OCI-LY1 (cell line): ENCODE data around the gene DNAH1.

ENCODE experiments used
- H2AFZ ChIP-seq: fragments of 200-600 bp; sonication (generic), shearing (Covaris generic); 2 replicates; pipeline ENCODE4 v1.6.0; 2014; ENCODE audit warnings: antibody characterized with exemption, mild to moderate bottlenecking, low read length
- H3F3A ChIP-seq: fragments of 200-600 bp; sonication (generic), shearing (Covaris generic); 2 replicates; pipeline ENCODE4 v1.6.0; 2014; ENCODE audit warnings: mild to moderate bottlenecking, antibody characterized with exemption, low read length, moderate library complexity; ENCODE audit not compliant: insufficient read depth
- H3K27ac ChIP-seq: fragments of 200-600 bp; sonication (generic); 2 replicates; pipeline ENCODE4 v1.5.1; 2014; ENCODE audit warnings: low read length, mixed run types, mild to moderate bottlenecking, low read depth; ENCODE audit not compliant: poor library complexity, severe bottlenecking
- H3K27me3 ChIP-seq: fragments of 200-600 bp; sonication (generic); 2 replicates; pipeline ENCODE4 v1.6.0; 2014; ENCODE audit warnings: antibody characterized with exemption, mild to moderate bottlenecking, low read length, moderate library complexity; ENCODE audit not compliant: insufficient read depth
- H3K36me3 ChIP-seq: fragments of 200-600 bp; sonication (generic); 2 replicates; pipeline ENCODE4 v1.6.1; 2014; ENCODE audit warnings: mild to moderate bottlenecking, antibody characterized with exemption, low read length, moderate library complexity, mixed read lengths; ENCODE audit not compliant: insufficient read depth
- H3K4me1 ChIP-seq: fragments of 200-600 bp; sonication (generic); 2 replicates; pipeline ENCODE4 v1.5.1; 2014; ENCODE audit warnings: mild to moderate bottlenecking, low read length, moderate library complexity; ENCODE audit not compliant: insufficient read depth, severe bottlenecking
- H3K4me2 ChIP-seq: fragments of 200-600 bp; sonication (generic), shearing (Covaris generic); 2 replicates; pipeline ENCODE4 v1.6.1; 2014; ENCODE audit warnings: low read length
- H3K4me3 ChIP-seq: fragments of 200-600 bp; sonication (generic); 2 replicates; pipeline ENCODE4 v1.5.1; 2014; ENCODE audit warnings: low read length, low read depth, mild to moderate bottlenecking, mixed read lengths; ENCODE audit not compliant: poor library complexity, severe bottlenecking
- H3K79me2 ChIP-seq: fragments of 200-600 bp; shearing (Covaris generic); 2 replicates; pipeline ENCODE4 v1.6.1; 2016; ENCODE audit warnings: mixed run types, low read length, mixed read lengths; ENCODE audit not compliant: insufficient read depth
- H3K9ac ChIP-seq: fragments of 200-600 bp; sonication (generic), shearing (Covaris generic); 2 replicates; pipeline ENCODE4 v1.6.1; 2014; ENCODE audit warnings: mild to moderate bottlenecking, low read length, mixed read lengths
- H3K9me2 ChIP-seq: fragments of 200-600 bp; sonication (generic), shearing (Covaris generic); 2 replicates; pipeline ENCODE4 v1.6.1; 2014; ENCODE audit warnings: low read depth, mild to moderate bottlenecking, low read length, mixed read lengths
- H3K9me3 ChIP-seq: fragments of 200-600 bp; shearing (Covaris generic); 2 replicates; pipeline ENCODE4 v1.6.1; 2014; ENCODE audit warnings: low read length, mixed read lengths
- H4K20me1 ChIP-seq: fragments of 200-600 bp; sonication (generic), shearing (Covaris generic); 2 replicates; pipeline ENCODE4 v1.6.0; 2016; ENCODE audit warnings: mild to moderate bottlenecking, low read length; ENCODE audit not compliant: insufficient read depth
- CTCF ChIP-seq: fragments of 200-600 bp; sonication (generic), shearing (Covaris generic); IDR thresholded peaks from 2 replicates; pipeline ENCODE4 v1.5.1; 2017; ENCODE audit warnings: mild to moderate bottlenecking, antibody characterized with exemption, low read length, moderate library complexity, mixed read lengths
- EZH2 ChIP-seq: fragments of 200-600 bp; sonication (generic), shearing (Covaris generic); IDR thresholded peaks from 2 replicates; pipeline ENCODE4 v1.8.0; 2017; ENCODE audit warnings: borderline replicate concordance, mixed run types, mild to moderate bottlenecking, antibody characterized with exemption, low read length, moderate library complexity, mixed read lengths

The DNAH1 gene

GRCh38 chr3:52326976-52327375 is 10.9 kb downstream of the DNAH1 start:
- no peaks in the 10 kb centered on the region for H3K79me2 ChIP-seq
- no peak overlapping the region for H3K4me2 ChIP-seq
- H3K9me3 ChIP-seq, result no peaks in the 10 kb centered on the region
- H2AFZ ChIP-seq, result no peak overlapping the region
- no peaks in the 10 kb centered on the region for H3K9me2 ChIP-seq
- no peaks in the 10 kb centered on the region for H3K4me1 ChIP-seq
- no peak for TF ChIP-seq EZH2
- no peak for TF ChIP-seq CTCF
- no peaks in the 10 kb centered on the region for H3K36me3 ChIP-seq
- no peak overlapping the region for H3K9ac ChIP-seq
- H3K27me3 ChIP-seq, result peaks cover 14% of the 10 kb centered on the region; the same call in 1 of the 2 replicates
- H3F3A ChIP-seq, result no peaks in the 10 kb centered on the region
- H3K4me3 ChIP-seq, result no peak overlapping the region
- H4K20me1 ChIP-seq, result no peaks in the 10 kb centered on the region
- H3K27ac ChIP-seq, result no peak overlapping the region

GRCh38 chr3:52327486-52328290 is 11.6 kb downstream of the DNAH1 start:
- Histone ChIP-seq H2AFZ (no peak overlapping the region), H3K9me2 (no peaks in the 10 kb centered on the region), H3K27me3 (peaks cover 13% of the 10 kb centered on the region; the same call in 1 of the 2 replicates), H3K27ac (no peak overlapping the region), H3K4me1 (no peaks in the 10 kb centered on the region), H3K79me2 (no peaks in the 10 kb centered on the region), H3F3A (no peaks in the 10 kb centered on the region), H4K20me1 (no peaks in the 10 kb centered on the region), H3K36me3 (no peaks in the 10 kb centered on the region), H3K9me3 (no peaks in the 10 kb centered on the region), H3K4me3 (no peak overlapping the region), H3K9ac (no peak overlapping the region), H3K4me2 (no peak overlapping the region)
- TF ChIP-seq EZH2 (no peak), CTCF (no peak)

GRCh38 chr3:52328536-52329080 is 12.5 kb downstream of the DNAH1 start:
- H3F3A ChIP-seq, result no peaks in the 10 kb centered on the region
- TF ChIP-seq CTCF (no peak), EZH2 (no peak)
- no peaks in the 10 kb centered on the region for H3K79me2 ChIP-seq
- no peak overlapping the region for H3K4me2 ChIP-seq
- H3K4me1 ChIP-seq, result no peaks in the 10 kb centered on the region
- H3K9me2 ChIP-seq, result no peaks in the 10 kb centered on the region
- peaks cover 13% of the 10 kb centered on the region; the same call in 1 of the 2 replicates for H3K27me3 ChIP-seq
- H3K9ac ChIP-seq, result no peak overlapping the region
- H3K4me3 ChIP-seq, result no peak overlapping the region
- H4K20me1 ChIP-seq, result no peaks in the 10 kb centered on the region
- H3K27ac ChIP-seq, result no peak overlapping the region
- no peaks in the 10 kb centered on the region for H3K9me3 ChIP-seq
- no peaks in the 10 kb centered on the region for H3K36me3 ChIP-seq
- H2AFZ ChIP-seq, result no peak overlapping the region
